ENCODE measurements around the gene WDR33. TPM values are rescaled to one million over a fixed set of nuclear protein-coding genes. Genes with fewer than 3 reads are reported as not detected.
A peak's percentile ranks its signal among the peaks of the same experiment; 100 is the strongest.

Gene WDR33
- total and polyA plus RNA-seq, 2 of the 4 experiments (the other 2 are of a cell fraction) = 19.6 to 41.2 TPM

DNA sequence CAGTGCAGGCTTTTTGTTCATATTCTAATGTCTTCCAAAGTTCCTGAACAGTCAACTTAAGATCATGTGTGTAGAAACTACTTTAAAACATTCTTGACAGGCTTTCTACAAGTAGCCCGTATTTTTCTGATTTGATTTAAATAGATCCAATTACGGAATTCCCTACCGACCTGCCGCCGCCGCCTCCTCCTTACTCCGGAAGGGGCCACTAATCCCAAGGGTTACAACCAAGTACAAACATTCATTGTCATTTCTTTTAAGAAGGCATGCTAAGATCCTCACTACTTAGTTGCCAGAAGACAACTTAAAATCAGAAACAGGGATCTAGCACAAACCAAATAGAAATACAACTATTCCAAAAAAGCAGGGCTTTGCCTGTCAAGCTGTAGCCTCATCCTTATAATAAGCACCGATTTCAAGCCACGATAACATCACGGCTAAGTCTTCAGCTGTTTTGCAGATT, 784 bp downstream of the WDR33 start (continued):
- TF ChIP-seq RAD21 (IDR thresholded peaks at IDR 0.05; ENCODE audit: low read length) (no peak), MXI1 (IDR thresholded peaks at IDR 0.05; ENCODE audit: borderline replicate concordance, low read depth, low read length) (no peak), SMC3 (IDR thresholded peaks at IDR 0.05; ENCODE audit: low read depth, low read length) (no peak)

DNA sequence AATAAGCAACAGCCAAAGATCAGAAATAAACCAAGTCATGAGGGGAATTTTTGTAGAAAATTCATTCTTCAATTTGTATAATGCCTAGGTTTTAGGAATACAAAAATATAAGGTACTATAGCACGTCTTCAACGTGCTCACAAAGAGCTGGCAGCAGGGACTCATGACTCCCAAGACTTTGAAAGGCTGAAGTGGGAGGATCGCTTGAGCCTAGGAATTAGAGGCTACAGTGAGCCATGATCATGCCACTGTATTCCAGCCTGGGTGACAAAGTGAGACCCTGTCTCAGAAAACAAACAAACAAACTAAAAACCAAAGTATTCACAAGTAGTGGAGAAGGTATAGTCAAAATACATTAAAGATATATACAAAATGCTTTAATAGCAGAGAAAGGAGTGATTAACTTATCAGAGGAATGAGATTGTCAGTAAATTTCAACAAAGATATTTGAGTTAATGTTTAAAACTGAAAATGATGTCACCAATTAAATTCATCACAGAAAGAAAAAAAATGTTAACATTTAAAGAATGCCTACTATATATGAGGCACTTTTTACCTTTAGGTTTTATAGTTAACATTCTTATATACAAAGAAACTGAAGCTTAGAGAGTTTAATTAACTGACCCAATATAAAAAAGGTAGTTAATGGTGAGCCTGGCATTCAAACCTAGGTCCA, 3.2 kb downstream of the WDR33 start:
- Histone ChIP-seq H4K8ac (ENCODE audit: low read depth in 2 of 2, low read length in 2 of 2) (no peak overlapping the region), H4K20me1 (ENCODE audit: insufficient read depth, low read length) (peaks cover 59% of the 10 kb centered on the region), H3K4me3 (ENCODE audit: insufficient read depth, low read depth, low read length) (no peak overlapping the region), H3K4me1 (ENCODE audit: control insufficient read depth, insufficient read depth, low read length) (no peaks in the 10 kb centered on the region), H3K79me1 (ENCODE audit: low read depth in 1 of 2, low read length in 2 of 2) (peaks cover 5 to 44% of the 10 kb centered on the region in 2 experiments; a peak in 3 of 4 replicates), H4K91ac (ENCODE audit: insufficient read depth, low read depth, low read length) (no peak overlapping the region), H3K18ac (ENCODE audit: low read depth, low read length) (no peak overlapping the region), H2BK120ac (ENCODE audit: low read depth, low read length) (no peak overlapping the region), H4K5ac (ENCODE audit: low read depth, low read length) (no peak overlapping the region), H2AK5ac (ENCODE audit: low read depth, low read length) (no peak overlapping the region), H3K56ac (ENCODE audit: extremely low read depth, insufficient read depth, low read length) (no peak overlapping the region), H2BK15ac (ENCODE audit: low read depth, low read length) (no peak overlapping the region), H3K9ac (ENCODE audit: low read depth, low read length) (no peak overlapping the region), H2AK9ac (replicated peaks; ENCODE audit: low read depth, low read length, poor library complexity) (no peak overlapping the region), H3K27me3 (ENCODE audit: control insufficient read depth, insufficient read depth, low read length) (no peaks in the 10 kb centered on the region), H3K4ac (ENCODE audit: low read depth, low read length) (no peak overlapping the region), H3K23ac (ENCODE audit: low read depth, low read length) (0 out of 2 replicates have a peak overlapping the region, but pooled peaks have one; percentile 33), H3K4me2 (ENCODE audit: low read depth, low read length) (no peak overlapping the region), H3K14ac (replicated peaks; ENCODE audit: low read depth, low read length) (no peak overlapping the region), H2AFZ (replicated peaks; ENCODE audit: low read length, poor library complexity) (no peak overlapping the region), H2BK5ac (ENCODE audit: low read depth, low read length, poor library complexity, severe bottlenecking) (no peak overlapping the region), H2BK20ac (ENCODE audit: low read depth, low read length) (no peak overlapping the region), H3K27ac (ENCODE audit: insufficient read depth, low read length) (no peak overlapping the region), H3K9me1 (ENCODE audit: insufficient read depth, low read length) (peaks cover 6% of the 10 kb centered on the region), H3K9me3 (ENCODE audit: control insufficient read depth, insufficient read depth, low read length) (no peaks in the 10 kb centered on the region), H3K36me3 (ENCODE audit: control insufficient read depth, insufficient read depth, low read length) (no peaks in the 10 kb centered on the region)
- CTCF ChIA-PET = no interaction called here
- BruUV-seq (replicated peaks) = no TSS peak
- DNase-seq (no peak), ATAC-seq (ENCODE audit: low read depth) (no peak)
- in situ Hi-C loops (cut with MboI; ENCODE audit: low sequenced_read_pairs) (no loop called here), intact Hi-C loops (cut with micrococcal nuclease) (loop anchor here (5.0 kb wide), 1 partner anchor 36 kb away; no protein-coding TSS in a partner anchor), dilution Hi-C loops (cut with HindIII; ENCODE audit: low sequenced_read_pairs, unreplicated experiment) (no loop called here)
- WGBS, 2 experiments (ENCODE audit: extremely low coverage in 2 of 2, insufficient read length in 1 of 2) = no CpG with 5 or more reads among the region's 3 CpGs
- POLR2A ChIA-PET (ENCODE audit: unreplicated experiment) = no interaction called here
- no peak for TF ChIP-seq RAD21 (IDR thresholded peaks at IDR 0.05; ENCODE audit: low read length)
- TF ChIP-seq MXI1 (IDR thresholded peaks at IDR 0.05; ENCODE audit: borderline replicate concordance, low read depth, low read length) = no peak
- TF ChIP-seq, protein P1, sequence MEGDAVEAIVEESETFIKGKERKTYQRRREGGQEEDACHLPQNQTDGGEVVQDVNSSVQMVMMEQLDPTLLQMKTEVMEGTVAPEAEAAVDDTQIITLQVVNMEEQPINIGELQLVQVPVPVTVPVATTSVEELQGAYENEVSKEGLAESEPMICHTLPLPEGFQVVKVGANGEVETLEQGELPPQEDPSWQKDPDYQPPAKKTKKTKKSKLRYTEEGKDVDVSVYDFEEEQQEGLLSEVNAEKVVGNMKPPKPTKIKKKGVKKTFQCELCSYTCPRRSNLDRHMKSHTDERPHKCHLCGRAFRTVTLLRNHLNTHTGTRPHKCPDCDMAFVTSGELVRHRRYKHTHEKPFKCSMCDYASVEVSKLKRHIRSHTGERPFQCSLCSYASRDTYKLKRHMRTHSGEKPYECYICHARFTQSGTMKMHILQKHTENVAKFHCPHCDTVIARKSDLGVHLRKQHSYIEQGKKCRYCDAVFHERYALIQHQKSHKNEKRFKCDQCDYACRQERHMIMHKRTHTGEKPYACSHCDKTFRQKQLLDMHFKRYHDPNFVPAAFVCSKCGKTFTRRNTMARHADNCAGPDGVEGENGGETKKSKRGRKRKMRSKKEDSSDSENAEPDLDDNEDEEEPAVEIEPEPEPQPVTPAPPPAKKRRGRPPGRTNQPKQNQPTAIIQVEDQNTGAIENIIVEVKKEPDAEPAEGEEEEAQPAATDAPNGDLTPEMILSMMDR (conservative IDR thresholded peaks at IDR 0.05; ENCODE audit: low read depth, low read length) = no peak
- TF ChIP-seq POLR2A (IDR thresholded peaks at IDR 0.05; ENCODE audit: low read depth, low read length) = no peak
- TF ChIP-seq SMC3 (IDR thresholded peaks at IDR 0.05; ENCODE audit: low read depth, low read length) = no peak
- TF ChIP-seq FOS (IDR thresholded peaks at IDR 0.05; ENCODE audit: low read depth, low read length) = no peak
- TF ChIP-seq MAFK (IDR thresholded peaks at IDR 0.05; ENCODE audit: low read depth, low read length) = no peak
- TF ChIP-seq, protein P2, sequence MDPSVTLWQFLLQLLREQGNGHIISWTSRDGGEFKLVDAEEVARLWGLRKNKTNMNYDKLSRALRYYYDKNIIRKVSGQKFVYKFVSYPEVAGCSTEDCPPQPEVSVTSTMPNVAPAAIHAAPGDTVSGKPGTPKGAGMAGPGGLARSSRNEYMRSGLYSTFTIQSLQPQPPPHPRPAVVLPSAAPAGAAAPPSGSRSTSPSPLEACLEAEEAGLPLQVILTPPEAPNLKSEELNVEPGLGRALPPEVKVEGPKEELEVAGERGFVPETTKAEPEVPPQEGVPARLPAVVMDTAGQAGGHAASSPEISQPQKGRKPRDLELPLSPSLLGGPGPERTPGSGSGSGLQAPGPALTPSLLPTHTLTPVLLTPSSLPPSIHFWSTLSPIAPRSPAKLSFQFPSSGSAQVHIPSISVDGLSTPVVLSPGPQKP (IDR thresholded peaks at IDR 0.05; ENCODE audit: borderline replicate concordance, low read depth, low read length) = no peak
